Caco-2 (cell line): ENCODE results near the gene SOX6. TPM values are rescaled to one million over a fixed set of nuclear protein-coding genes. Genes with fewer than 3 reads are reported as not detected.

ENCODE experiments used
- BruUV-seq: library from RNA; stranded (reverse); fragments of 400-500 nt; replicated peaks from 2 replicates; lab custom pipeline; 2021; lab: Mats Ljungman, UMichigan
- CTCF ChIA-PET: fragments of 300-600 bp; sonication (Branson Sonifier 250); formaldehyde crosslinking; loops from one replicate; lab custom pipeline; 2022; ENCODE audit warnings: antibody characterized with exemption; lab: Charles Lee
- POLR2A ChIA-PET: fragments of 300-600 bp; sonication (Branson Sonifier 250); formaldehyde crosslinking; loops from one replicate; lab custom pipeline; 2022; ENCODE audit warnings: antibody characterized with exemption; lab: Charles Lee
- DNase-seq, 2 experiments: peaks; one replicate each; pipeline versions ENCODE4 v3.0.0 to v3.0.0-alpha.2; 2020 to 2022
- H3K27me3 ChIP-seq: replicated peaks from 2 replicates; pipeline ENCODE4 v1.6.0; 2011; ENCODE audit warnings: low read length; ENCODE audit not compliant: control insufficient read depth, insufficient read depth
- H3K36me3 ChIP-seq: 2 replicates; pipeline ENCODE4 v1.5.1; 2011; ENCODE audit warnings: low read length; ENCODE audit not compliant: control insufficient read depth, insufficient read depth
- H3K4me1 ChIP-seq: fragments of 250-450 bp; sonication (Bioruptor Pico); 2 replicates; pipeline ENCODE4 v1.5.1; 2020; ENCODE audit warnings: mild to moderate bottlenecking
- H3K4me3 ChIP-seq: 2 replicates; pipeline ENCODE4 v1.5.1; 2011; ENCODE audit warnings: low read depth, mild to moderate bottlenecking, control low read depth, low read length
- H3K9me3 ChIP-seq: fragments of 250-450 bp; sonication (Bioruptor Pico); 2 replicates; pipeline ENCODE4 v1.5.1; 2020; ENCODE audit warnings: mild to moderate bottlenecking, moderate library complexity
- H3K27ac Mint-ChIP-seq: one replicate; pipeline ENCODE4 v1.8.0; 2022; ENCODE audit warnings: mixed read lengths; ENCODE audit not compliant: unreplicated experiment
- H3K27me3 Mint-ChIP-seq: one replicate; pipeline ENCODE4 v1.8.0; 2022; ENCODE audit warnings: mixed read lengths; ENCODE audit not compliant: insufficient read depth, unreplicated experiment
- H3K36me3 Mint-ChIP-seq: one replicate; pipeline ENCODE4 v1.8.0; 2022; ENCODE audit warnings: mild to moderate bottlenecking, mixed read lengths; ENCODE audit not compliant: insufficient read depth, unreplicated experiment
- H3K4me1 Mint-ChIP-seq: one replicate; pipeline ENCODE4 v1.8.0; 2022; ENCODE audit warnings: low read depth, mixed read lengths; ENCODE audit not compliant: unreplicated experiment
- H3K4me3 Mint-ChIP-seq: one replicate; pipeline ENCODE4 v1.8.0; 2022; ENCODE audit warnings: mild to moderate bottlenecking, moderate library complexity, mixed read lengths; ENCODE audit not compliant: unreplicated experiment
- H3K9me3 Mint-ChIP-seq: one replicate; pipeline ENCODE4 v1.8.0; 2022; ENCODE audit warnings: mixed read lengths; ENCODE audit not compliant: unreplicated experiment
- CTCF ChIP-seq, 2 experiments: fragments of 200-600 bp in 1 of 2; IDR thresholded peaks; 1 replicate in 1 of 2; 2 replicates in 1 of 2; pipeline versions ENCODE4 v1.5.1 to v1.8.0; 2011 to 2022; ENCODE audit warnings: antibody characterized with exemption in 1 of 2, control low read depth in 1 of 2, inconsistent platforms in 1 of 2, low read depth in 1 of 2, low read length in 1 of 2, mild to moderate bottlenecking in 1 of 2, moderate library complexity in 1 of 2; ENCODE audit not compliant: insufficient read depth in 1 of 2, severe bottlenecking in 1 of 2, unreplicated experiment in 1 of 2
- intact Hi-C: fragments of 100-400 bp; cut with micrococcal nuclease; formaldehyde crosslinking; loops from one replicate; pipeline ENCODE4 v1.10.0; 2022; ENCODE audit not compliant: unreplicated experiment
- total RNA-seq: library from RNA; stranded (reverse); gene quantifications from 2 replicates; pipeline ENCODE4 v1.2.3, GENCODE V29; 2022

SOX6 gene
- total RNA-seq, 1 experiment from 2014 or later, result 10.8 TPM

GRCh38 chr11:16086229-16086819 is 270.0 kb downstream of the SOX6 start:
- CTCF ChIA-PET, result no interaction called here
- Mint-ChIP-seq H3K9me3 (no peaks in the 10 kb centered on the region), H3K36me3 (no peaks in the 10 kb centered on the region), H3K27me3 (no peaks in the 10 kb centered on the region), H3K4me3 (no peak overlapping the region), H3K4me1 (peaks cover 10% of the 10 kb centered on the region), H3K27ac (no peak overlapping the region)
- TF ChIP-seq CTCF (IDR thresholded peaks at IDR 0.05; ENCODE audit: insufficient read depth in 1 of 2, low read depth in 1 of 2, low read length in 1 of 2, severe bottlenecking in 1 of 2, unreplicated experiment in 1 of 2), result no peak
- H3K9me3 ChIP-seq, result no peaks in the 10 kb centered on the region
- no peaks in the 10 kb centered on the region for H3K4me1 ChIP-seq
- POLR2A ChIA-PET, result no interaction called here
- no peaks in the 10 kb centered on the region for H3K27me3 ChIP-seq
- no TSS peak for BruUV-seq
- DNase-seq, result no peak
- no peaks in the 10 kb centered on the region for H3K36me3 ChIP-seq
- intact Hi-C loops, result no loop called here
- no peak overlapping the region for H3K4me3 ChIP-seq

- H3K27me3 Mint-ChIP-seq, result no peaks in the 10 kb centered on the region
- H3K27ac Mint-ChIP-seq, result no peak overlapping the region
- intact Hi-C loops, result no loop called here
- no peak for DNase-seq
- no peaks in the 10 kb centered on the region for H3K9me3 Mint-ChIP-seq
- no peaks in the 10 kb centered on the region for H3K36me3 Mint-ChIP-seq
- Histone ChIP-seq H3K4me1 (no peaks in the 10 kb centered on the region), H3K36me3 (no peaks in the 10 kb centered on the region), H3K4me3 (no peak overlapping the region), H3K27me3 (no peaks in the 10 kb centered on the region), H3K9me3 (no peaks in the 10 kb centered on the region)
- H3K4me3 Mint-ChIP-seq, result no peak overlapping the region
- BruUV-seq, result no TSS peak
- H3K4me1 Mint-ChIP-seq, result peaks cover 10% of the 10 kb centered on the region
- TF ChIP-seq CTCF (IDR thresholded peaks at IDR 0.05; ENCODE audit: insufficient read depth in 1 of 2, low read depth in 1 of 2, low read length in 1 of 2, severe bottlenecking in 1 of 2, unreplicated experiment in 1 of 2), result no peak
- ChIA-PET CTCF (no interaction called here), POLR2A (no interaction called here)
Observed at GRCh38 chr11:16082095-16083055, 274.0 kb downstream of the SOX6 start.

- H3K27me3 ChIP-seq, result no peaks in the 10 kb centered on the region
- no peaks in the 10 kb centered on the region for H3K27me3 Mint-ChIP-seq
- peaks cover 10% of the 10 kb centered on the region for H3K4me1 Mint-ChIP-seq
- TF ChIP-seq CTCF (IDR thresholded peaks at IDR 0.05; ENCODE audit: insufficient read depth in 1 of 2, low read depth in 1 of 2, low read length in 1 of 2, severe bottlenecking in 1 of 2, unreplicated experiment in 1 of 2), result no peak
- no peaks in the 10 kb centered on the region for H3K4me1 ChIP-seq
- DNase-seq, result no peak
- intact Hi-C loops, result no loop called here
- POLR2A ChIA-PET, result no interaction called here
- H3K36me3 ChIP-seq, result no peaks in the 10 kb centered on the region
- no peak overlapping the region for H3K27ac Mint-ChIP-seq
- no TSS peak for BruUV-seq
- peaks cover 4% of the 10 kb centered on the region for H3K9me3 Mint-ChIP-seq
- no peaks in the 10 kb centered on the region for H3K36me3 Mint-ChIP-seq
- no peak overlapping the region for H3K4me3 Mint-ChIP-seq
- H3K9me3 ChIP-seq, result no peaks in the 10 kb centered on the region
- CTCF ChIA-PET, result no interaction called here
- no peak overlapping the region for H3K4me3 ChIP-seq
Observed at GRCh38 chr11:16081382-16082094, 274.8 kb downstream of the SOX6 start.
